Ascending aorta (tissue), 2 donors: ENCODE measurements around the gene TCF19. TPM values are rescaled to one million over a fixed set of nuclear protein-coding genes. Genes with fewer than 3 reads are reported as not detected.
"Not testable (repeated sequence)": the region's sequence is repeated elsewhere in the genome, so short reads cannot be mapped to it uniquely, and the experiment has no call there.

Experiments
- DNase-seq, 2 donors: peaks; one replicate each; pipeline ENCODE4 v3.0.0-alpha.2; 2019; ENCODE audit warnings: low spot score in 2 of 2
- H3K27ac ChIP-seq, 2 donors: fragments of 200-600 bp; sonication (generic); one replicate each; pipeline ENCODE4 v1.5.1; 2016 to 2017; ENCODE audit warnings: mild to moderate bottlenecking in 1 of 2
- H3K27me3 ChIP-seq: fragments of 200-600 bp; sonication (generic); one replicate; pipeline ENCODE4 v1.5.1; 2017
- H3K36me3 ChIP-seq, 2 donors: fragments of 200-600 bp; sonication (generic); one replicate each; pipeline ENCODE4 v1.5.1; 2016
- H3K4me1 ChIP-seq, 2 donors: fragments of 200-600 bp; sonication (generic); one replicate each; pipeline ENCODE4 v1.5.1; 2016 to 2017; ENCODE audit warnings: mild to moderate bottlenecking in 1 of 2
- H3K4me3 ChIP-seq, 2 donors: fragments of 200-600 bp; sonication (generic); one replicate each; pipeline ENCODE4 v1.5.1; 2016 to 2017; ENCODE audit warnings: mild to moderate bottlenecking in 1 of 2
- H3K9me3 ChIP-seq, 2 donors: fragments of 200-600 bp; sonication (generic); one replicate each; pipeline ENCODE4 v1.5.1; 2016
- CTCF ChIP-seq, 3 experiments: fragments of 200-600 bp in 2 of 3; fragments of 450-650 bp in 1 of 3; sonication (generic) in 2 of 3; IDR thresholded peaks; one replicate each; pipeline ENCODE4 v1.5.1; 2016 to 2019; ENCODE audit warnings: antibody characterized with exemption in 3 of 3, mild to moderate bottlenecking in 1 of 3, moderate library complexity in 1 of 3
- intact Hi-C: fragments of 100-400 bp; cut with DNase I; formaldehyde crosslinking; loops from one replicate; pipeline ENCODE4 v1.15.1; 2023
- total RNA-seq: library from RNA; depleted of rRNA; stranded (reverse); fragments of >200 nt; gene quantifications from one replicate; pipeline ENCODE4 v1.1.0, GENCODE V29; 2016

The TCF19 gene
- total RNA-seq, 1 donor from 2014 or later = 10.3 TPM

DNA sequence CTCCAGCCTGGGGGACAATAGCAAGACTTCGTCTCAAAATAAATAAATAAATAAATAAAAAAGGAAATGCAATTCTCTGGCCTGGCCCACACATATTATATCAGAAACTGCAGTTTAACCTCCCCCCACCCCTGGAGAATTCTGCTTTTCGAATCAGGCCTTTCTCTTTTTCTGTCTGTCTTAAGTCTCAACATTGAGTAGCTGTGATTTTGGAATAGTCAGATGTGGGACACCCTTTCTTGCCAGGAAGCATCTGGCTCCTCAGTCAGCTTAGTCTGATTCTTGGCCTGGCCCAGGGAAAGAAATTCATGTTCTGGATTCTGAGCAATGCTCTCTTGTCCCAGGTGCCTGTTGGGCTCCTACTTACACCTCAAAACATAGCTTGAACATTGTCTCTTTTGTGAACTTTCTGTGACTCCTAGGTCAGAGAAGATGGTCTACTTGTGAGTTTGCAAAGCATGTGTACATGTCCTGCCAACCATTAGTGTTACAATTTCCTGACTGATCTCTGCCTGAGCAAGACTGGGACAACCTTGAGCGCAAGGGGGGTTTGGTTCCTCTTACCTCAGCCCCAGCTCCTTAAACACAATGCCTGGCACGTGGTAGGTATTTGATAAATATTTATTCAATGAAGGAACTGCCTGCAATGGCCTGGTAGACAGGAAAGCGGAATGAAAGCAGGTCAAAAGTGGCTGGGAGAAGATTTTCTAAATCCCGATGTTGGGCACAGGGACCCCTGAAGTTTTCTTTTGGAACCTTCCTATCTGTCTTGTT, 35.9 kb downstream of the TCF19 start:
- TF ChIP-seq CTCF (IDR thresholded peaks at IDR 0.05) = no peak
- intact Hi-C loops = no loop called here
- Histone ChIP-seq H3K27ac (no peak overlapping the region), H3K9me3 (no peaks in the 10 kb centered on the region), H3K4me3 (no peak overlapping the region), H3K27me3 (no peaks in the 10 kb centered on the region), H3K36me3 (no peaks in the 10 kb centered on the region), H3K4me1 (peaks cover 0 to 6% of the 10 kb centered on the region in 2 donors)
- DNase-seq = no peak

DNA sequence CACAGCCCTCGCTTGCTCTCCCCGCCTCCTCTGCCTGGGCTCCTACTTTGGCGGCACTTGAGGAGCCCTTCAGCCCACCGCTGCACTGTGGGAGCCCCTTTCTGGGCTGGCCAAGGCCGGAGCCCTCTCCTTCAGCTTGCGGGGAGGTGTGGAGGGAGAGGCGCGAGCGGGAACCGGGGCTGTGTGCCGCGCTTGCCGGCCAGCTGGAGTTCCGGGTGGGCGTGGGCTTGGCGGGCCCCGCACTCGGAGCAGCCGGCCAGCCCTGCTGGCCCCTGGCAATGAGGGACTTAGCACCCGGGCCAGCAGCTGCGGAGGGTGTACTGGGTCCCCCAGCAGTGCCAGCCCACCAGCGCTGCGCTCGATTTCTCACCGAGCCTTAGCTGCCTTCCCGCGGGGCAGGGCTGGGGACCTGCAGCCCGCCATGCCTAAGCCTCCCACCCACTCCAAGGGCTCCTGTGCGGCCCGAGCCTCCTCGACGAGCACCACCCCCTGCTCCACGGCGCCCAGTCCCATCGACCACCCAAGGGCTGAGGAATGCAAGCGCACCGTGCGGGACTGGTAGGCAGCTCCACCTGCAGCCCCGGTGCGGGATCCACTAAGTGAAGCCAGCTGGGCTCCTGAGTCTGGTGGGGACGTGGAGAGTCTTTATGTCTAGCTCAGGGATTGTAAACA, 37.1 kb downstream of the TCF19 start:
- H3K4me3 ChIP-seq, H3K36me3 ChIP-seq, H3K9me3 ChIP-seq, DNase-seq, H3K4me1 ChIP-seq, H3K27me3 ChIP-seq, H3K27ac ChIP-seq: not testable (repeated sequence)
- intact Hi-C loops = loop anchor here (5.0 kb wide), 1 partner anchor 1002 kb away; no protein-coding TSS in a partner anchor

- intact Hi-C loops = loop anchor here (1.0 to 5.0 kb wide), 5 partner anchors 38 to 1001 kb away; partner anchors contain the start of genes HLA-B, HLA-C and TCF19
- not testable (repeated sequence) for DNase-seq, H3K9me3 ChIP-seq, H3K4me1 ChIP-seq, H3K27me3 ChIP-seq, H3K36me3 ChIP-seq
- H3K4me3 ChIP-seq = peak overlapping the region; percentile 73 to 81
- H3K27ac ChIP-seq = peak overlapping the region; percentile 95 to 97
These were observed 38.0 kb downstream of the TCF19 start for GRCh38 chr6:31196251-31197022.

- no peak for TF ChIP-seq CTCF (IDR thresholded peaks at IDR 0.05)
- Histone ChIP-seq H3K9me3 (no peaks in the 10 kb centered on the region), H3K4me1 (peaks cover 0 to 11% of the 10 kb centered on the region in 2 donors), H3K36me3 (no peaks in the 10 kb centered on the region), H3K27ac (peak overlapping the region; percentile 95 to 97), H3K4me3 (peak overlapping the region; percentile 73 to 81), H3K27me3 (no peaks in the 10 kb centered on the region)
- DNase-seq = peak; percentile 75 to 96
- intact Hi-C loops = loop anchor here (1.0 to 5.0 kb wide), 5 partner anchors 39 to 1000 kb away; partner anchors contain the start of genes HLA-B, HLA-C and TCF19
These were observed 39.3 kb downstream of the TCF19 start for GRCh38 chr6:31197559-31198305.

DNA sequence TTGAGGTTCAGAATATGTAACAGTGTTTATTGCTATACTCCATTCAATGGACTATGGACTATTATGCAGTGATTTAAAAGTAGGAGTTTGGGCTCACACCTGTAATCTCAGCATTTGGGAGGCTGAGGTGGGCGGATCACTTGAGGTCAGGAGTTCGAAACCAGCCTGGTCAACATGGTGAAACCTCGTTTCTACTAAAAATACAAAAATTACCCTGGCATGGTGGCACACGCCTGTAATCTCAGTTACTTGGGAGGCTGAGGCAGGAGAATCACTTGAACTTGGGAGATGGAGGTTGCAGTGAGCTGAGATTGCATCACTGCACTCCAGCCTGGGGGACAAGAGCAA, 40.7 kb downstream of the TCF19 start:
- not testable (repeated sequence) for H3K36me3 ChIP-seq, DNase-seq, H3K27me3 ChIP-seq, H3K9me3 ChIP-seq
- intact Hi-C loops = loop anchor here (5.0 kb wide), 1 partner anchor 998 kb away; no protein-coding TSS in a partner anchor
- H3K4me1 ChIP-seq = peaks cover 5 to 16% of the 10 kb centered on the region in 2 donors
- H3K27ac ChIP-seq = peak overlapping the region; percentile 95 to 97
- H3K4me3 ChIP-seq = peak overlapping the region; percentile 73 to 81

- H3K27ac ChIP-seq = peak overlapping the region; percentile 61 to 72
- DNase-seq = no peak
- H3K27me3 ChIP-seq = no peaks in the 10 kb centered on the region
- no peak for TF ChIP-seq CTCF (IDR thresholded peaks at IDR 0.05)
- intact Hi-C loops = loop anchor here (10.0 kb wide), 2 partner anchors 1448 to 1652 kb away; partner anchors contain the start of genes PSMB9 and TAP1
- H3K4me1 ChIP-seq = peaks cover 5 to 21% of the 10 kb centered on the region in 2 donors
- H3K4me3 ChIP-seq = no peak overlapping the region
- no peaks in the 10 kb centered on the region for H3K36me3 ChIP-seq
- H3K9me3 ChIP-seq = no peaks in the 10 kb centered on the region
These were observed 44.1 kb downstream of the TCF19 start for GRCh38 chr6:31202259-31203166.
